Hepatocyte (in vitro differentiated cells): ENCODE measurements around the gene IL23R. TPM values are rescaled to one million over a fixed set of nuclear protein-coding genes. Genes with fewer than 3 reads are reported as not detected.

Experiments used
- DNase-seq: peaks from one replicate; pipeline ENCODE4 v3.0.0-alpha.2; 2016; ENCODE audit warnings: low spot score
- H2AFZ ChIP-seq: fragments of 200-600 bp; sonication (generic); 2 replicates; pipeline ENCODE4 v1.6.0; 2016; ENCODE audit warnings: antibody characterized with exemption, mild to moderate bottlenecking
- H3K27ac ChIP-seq: fragments of 200-600 bp; sonication (generic); 2 replicates; pipeline ENCODE4 v1.5.1; 2016; ENCODE audit warnings: mild to moderate bottlenecking
- H3K27me3 ChIP-seq: fragments of 200-600 bp; sonication (generic); 2 replicates; pipeline ENCODE4 v1.6.1; 2016
- H3K36me3 ChIP-seq: fragments of 200-600 bp; sonication (generic); replicated peaks from 2 replicates; pipeline ENCODE4 v1.5.1; 2016; ENCODE audit warnings: low read depth; ENCODE audit not compliant: insufficient read depth
- H3K4me1 ChIP-seq: fragments of 200-600 bp; sonication (generic); 2 replicates; pipeline ENCODE4 v1.5.1; 2016; ENCODE audit warnings: mild to moderate bottlenecking, moderate library complexity; ENCODE audit not compliant: insufficient read depth
- H3K4me2 ChIP-seq: fragments of 200-600 bp; sonication (generic); 2 replicates; pipeline ENCODE4 v1.6.0; 2016
- H3K4me3 ChIP-seq: fragments of 200-600 bp; sonication (generic); 2 replicates; pipeline ENCODE4 v1.5.1; 2016; ENCODE audit warnings: mild to moderate bottlenecking
- H3K79me2 ChIP-seq: fragments of 200-600 bp; sonication (generic); 2 replicates; pipeline ENCODE4 v1.6.0; 2017; ENCODE audit warnings: mild to moderate bottlenecking
- H3K9me2 ChIP-seq: fragments of 200-600 bp; sonication (generic); replicated peaks from 2 replicates; pipeline ENCODE4 v1.6.0; 2017; ENCODE audit warnings: mild to moderate bottlenecking; ENCODE audit not compliant: insufficient read depth
- H3K9me3 ChIP-seq: fragments of 200-600 bp; sonication (generic); 2 replicates; pipeline ENCODE4 v1.5.1; 2016; ENCODE audit warnings: low read depth, mild to moderate bottlenecking
- H4K20me1 ChIP-seq: fragments of 200-600 bp; sonication (generic); 2 replicates; pipeline ENCODE4 v1.6.0; 2016; ENCODE audit warnings: mild to moderate bottlenecking; ENCODE audit not compliant: insufficient read depth, poor library complexity, severe bottlenecking
- CTCF ChIP-seq: fragments of 200-600 bp; sonication (generic); IDR thresholded peaks from 2 replicates; pipeline ENCODE4 v1.5.1; 2016; ENCODE audit warnings: antibody characterized with exemption, mild to moderate bottlenecking; ENCODE audit not compliant: poor library complexity
- EZH2 ChIP-seq: fragments of 200-600 bp; sonication (generic); IDR thresholded peaks from 2 replicates; pipeline ENCODE4 v1.6.1; 2016; ENCODE audit warnings: antibody characterized with exemption, mild to moderate bottlenecking, borderline replicate concordance
- EZH2phosphoT487 ChIP-seq: fragments of 200-600 bp; sonication (generic); IDR thresholded peaks from one replicate; pipeline ENCODE4 v1.6.1; 2018; ENCODE audit warnings: antibody characterized with exemption, mild to moderate bottlenecking, low read depth, moderate library complexity; ENCODE audit not compliant: unreplicated experiment, severe bottlenecking
- WGBS: methylation state at CpG from one replicate; pipeline ENCODE4 v1.1.6; 2016; ENCODE audit warnings: low lambda C conversion rate; ENCODE audit errors: missing lambda C conversion rate; 5-methylcytosine and 5-hydroxymethylcytosine counted together
- polyA plus RNA-seq: library from polyadenylated mRNA; unstranded; fragments of >200 nt; fragmentation: Nextera tagmentation; extraction: Ambion mirVana; gene quantifications from 2 replicates; pipeline ENCODE4 v1.2.1, GENCODE V29; 2016
- total RNA-seq: library from RNA; depleted of rRNA; stranded (reverse); fragments of >200 nt; gene quantifications from 2 replicates; pipeline ENCODE4 v1.2.3, GENCODE V29; 2014

IL23R gene
- total and polyA plus RNA-seq, 2 experiments from 2014 or later: 0.20 TPM; not detected in 1

- Histone ChIP-seq H3K36me3 (no peaks in the 10 kb centered on the region), H3K27me3 (no peaks in the 10 kb centered on the region), H3K9me2 (no peaks in the 10 kb centered on the region), H3K27ac (no peak overlapping the region), H3K9me3 (no peaks in the 10 kb centered on the region), H3K4me3 (no peak overlapping the region), H3K4me1 (no peaks in the 10 kb centered on the region), H3K4me2 (no peak overlapping the region), H2AFZ (no peak overlapping the region), H4K20me1 (no peaks in the 10 kb centered on the region), H3K79me2 (no peaks in the 10 kb centered on the region)
- DNase-seq: peak; percentile 70
- WGBS: 72% methylated on average over 4 of the region's 4 CpGs
- peak; percentile 71 for TF ChIP-seq CTCF
- TF ChIP-seq EZH2: no peak
Measured at GRCh38 chr1:67211589-67212563, 45.6 kb downstream of the IL23R start.

- H3K79me2 ChIP-seq: no peaks in the 10 kb centered on the region
- DNase-seq: peak; percentile 41
- no peaks in the 10 kb centered on the region for H3K27me3 ChIP-seq
- no peaks in the 10 kb centered on the region for H4K20me1 ChIP-seq
- H3K4me2 ChIP-seq: no peak overlapping the region
- no peaks in the 10 kb centered on the region for H3K4me1 ChIP-seq
- H3K27ac ChIP-seq: no peak overlapping the region
- 42% methylated on average over 3 of the region's 3 CpGs for WGBS
- H2AFZ ChIP-seq: no peak overlapping the region
- no peaks in the 10 kb centered on the region for H3K9me2 ChIP-seq
- no peak overlapping the region for H3K4me3 ChIP-seq
- H3K36me3 ChIP-seq: no peaks in the 10 kb centered on the region
- H3K9me3 ChIP-seq: no peaks in the 10 kb centered on the region
- TF ChIP-seq CTCF (peak; percentile 41), EZH2phosphoT487 (no peak)
Measured at GRCh38 chr1:67213164-67213563, 46.9 kb downstream of the IL23R start.

- no peak for DNase-seq
Measured at GRCh38 chr1:67213948-67214347, 47.7 kb downstream of the IL23R start.

More at GRCh38 chr1:67213948-67214347, 47.7 kb downstream of the IL23R start:
- Histone ChIP-seq H2AFZ (no peak overlapping the region), H3K79me2 (no peaks in the 10 kb centered on the region), H3K4me1 (no peaks in the 10 kb centered on the region), H3K27ac (no peak overlapping the region), H4K20me1 (no peaks in the 10 kb centered on the region), H3K4me2 (no peak overlapping the region), H3K9me2 (no peaks in the 10 kb centered on the region), H3K9me3 (no peaks in the 10 kb centered on the region), H3K4me3 (no peak overlapping the region), H3K27me3 (no peaks in the 10 kb centered on the region), H3K36me3 (no peaks in the 10 kb centered on the region)
- 73% methylated on average over 1 of the region's 1 CpG for WGBS
- TF ChIP-seq EZH2phosphoT487 (no peak), EZH2 (no peak), CTCF (no peak)
